Measurements from ENCODE around the gene CD164L2.

CD164L2 gene

DNA sequence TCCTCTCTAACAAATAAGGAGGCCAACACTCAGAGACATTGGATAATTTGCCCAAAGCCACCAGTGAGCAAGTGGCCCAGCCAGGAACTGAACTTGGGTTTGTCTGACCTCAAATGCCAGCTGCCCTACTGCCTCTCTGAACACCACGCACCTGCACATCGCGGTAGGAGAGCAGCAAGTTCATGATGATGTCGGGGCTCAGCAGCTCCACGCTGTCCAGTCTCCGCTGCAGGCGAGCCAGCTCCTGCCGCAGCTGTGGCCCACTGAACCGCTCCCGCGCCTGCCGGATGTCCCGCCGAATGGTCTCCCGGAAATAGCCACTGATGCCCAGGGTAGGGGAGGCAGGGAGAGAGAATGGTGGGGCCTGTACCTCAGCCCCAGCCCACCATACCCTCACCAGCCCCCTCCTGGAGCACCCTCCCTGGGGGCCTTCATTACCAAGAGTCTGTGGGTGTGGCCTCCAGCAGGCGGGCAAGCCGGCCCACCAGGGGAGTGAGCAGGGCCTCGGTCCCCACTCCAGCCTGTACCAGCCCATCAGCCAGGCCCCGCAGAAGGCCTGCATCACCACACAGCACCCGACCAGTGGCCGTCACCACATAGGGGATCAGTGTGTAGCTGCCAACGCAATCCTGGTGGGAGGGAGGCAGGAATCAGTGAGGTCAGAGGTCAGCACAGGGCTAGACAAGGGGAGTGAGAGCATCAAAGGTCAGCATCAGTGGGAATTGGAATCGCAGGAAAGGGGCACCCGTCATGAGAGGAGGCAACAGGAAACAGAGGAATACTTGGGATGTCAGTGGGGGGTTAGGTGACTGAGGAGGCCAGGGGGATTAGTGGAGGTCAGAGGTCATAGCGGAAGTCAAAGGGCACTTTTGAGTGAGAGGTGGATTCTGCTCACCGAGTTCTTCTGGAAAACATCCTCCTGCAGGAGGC, 19.1 kb downstream of the CD164L2 start:
- DNase-seq (ENCODE audit: low read depth) = no peak

DNA sequence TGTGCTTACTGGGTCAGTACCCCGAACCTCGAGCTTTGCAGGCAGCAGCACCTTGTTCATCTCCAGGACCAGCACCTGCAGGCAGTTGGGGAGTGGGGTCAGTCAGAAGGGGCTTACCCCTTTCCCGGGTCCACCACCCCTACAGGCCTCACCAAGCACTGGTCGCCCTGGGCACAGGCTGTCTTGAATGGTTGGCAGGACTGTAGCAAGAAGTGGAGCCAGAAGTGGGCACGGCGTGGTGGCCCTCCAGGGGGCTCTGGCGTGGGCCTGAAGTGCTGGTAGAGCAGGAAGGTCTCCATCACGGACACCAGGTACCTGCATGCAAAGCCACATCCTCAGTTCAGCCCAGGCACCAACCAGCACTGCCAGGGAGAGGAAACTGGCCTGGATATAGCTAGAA, 21.6 kb downstream of the CD164L2 start:
- no peak for DNase-seq (ENCODE audit: low read depth)

DNA sequence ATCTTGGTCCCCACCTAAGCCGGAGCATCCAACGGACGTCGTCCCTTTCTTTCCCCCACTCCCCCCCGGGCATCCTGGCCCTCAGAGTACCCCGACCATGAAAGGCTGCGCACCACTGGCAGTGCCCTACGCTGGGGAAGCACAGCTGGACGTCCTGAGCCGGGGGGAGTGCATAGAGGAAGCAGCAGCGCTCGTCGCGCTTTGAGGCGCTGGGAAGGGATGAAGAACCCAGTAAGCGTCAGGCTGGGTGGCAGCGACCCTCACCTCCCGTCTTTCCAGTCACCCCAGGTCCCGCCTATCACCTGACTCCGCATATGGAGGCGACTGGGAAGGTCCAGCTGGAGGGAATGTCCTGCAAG, 22.1 kb downstream of the CD164L2 start:
- no peak for DNase-seq (ENCODE audit: low read depth)

DNA sequence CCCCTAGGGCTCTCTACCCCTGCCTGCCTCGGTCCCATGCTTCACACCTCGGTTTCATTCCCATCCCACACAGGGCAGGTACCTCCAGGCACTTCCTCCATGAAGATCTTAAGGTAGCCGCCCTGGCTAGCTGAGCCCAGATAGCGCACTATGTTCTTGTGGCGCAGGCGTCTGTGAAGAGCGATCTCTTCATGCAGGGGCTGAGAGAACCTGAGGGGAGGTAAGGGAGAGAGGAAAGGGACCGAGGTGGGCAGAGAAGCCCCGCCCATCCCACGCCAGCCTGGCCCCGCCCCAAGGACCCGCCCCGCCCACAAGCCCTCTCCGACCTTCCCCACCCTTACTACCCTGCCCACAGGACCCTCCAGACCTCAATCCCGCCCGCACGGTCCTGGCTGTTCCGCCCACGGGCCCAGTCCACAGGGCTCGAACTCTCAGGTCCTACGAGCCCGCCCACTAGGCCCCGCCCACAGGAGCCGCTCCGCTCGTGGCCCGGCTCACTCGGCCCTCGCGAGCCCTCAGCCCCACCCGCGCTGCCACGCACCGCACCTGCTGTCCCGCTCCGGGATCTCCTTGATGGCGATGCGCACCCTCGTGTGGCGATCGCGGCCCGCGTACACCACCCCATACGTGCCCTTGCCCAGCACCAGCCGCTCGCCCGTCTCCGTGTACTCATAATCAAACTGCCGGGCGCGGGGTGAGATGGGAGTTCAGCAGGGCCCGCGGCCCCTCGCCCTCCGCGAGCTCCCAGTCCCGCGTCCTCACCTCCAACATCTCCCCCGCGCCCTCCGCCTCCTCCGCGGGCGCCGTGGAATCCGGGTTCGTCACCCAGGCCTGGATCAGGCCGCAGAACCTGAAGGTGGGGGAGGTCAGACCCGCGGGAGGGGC, 22.7 kb downstream of the CD164L2 start:
- DNase-seq (ENCODE audit: low read depth) = no peak

DNA sequence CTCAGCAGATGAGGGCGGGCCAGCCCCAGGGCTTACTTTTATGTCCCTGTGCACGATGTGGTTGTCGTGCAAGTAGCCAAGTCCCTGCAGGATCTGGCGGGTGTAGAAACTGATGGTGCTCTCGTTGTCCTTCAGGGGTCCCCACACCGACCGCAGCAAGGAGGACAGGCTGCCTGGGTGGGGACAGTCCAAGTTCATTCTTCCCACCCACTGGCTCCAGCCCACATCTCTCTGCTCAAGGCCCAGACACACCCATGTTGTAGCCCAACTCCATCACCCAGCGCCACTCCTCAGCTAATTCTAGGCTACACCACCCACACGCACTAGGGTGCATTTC, 23.3 kb downstream of the CD164L2 start:
- DNase-seq (ENCODE audit: low read depth) = no peak

DNA sequence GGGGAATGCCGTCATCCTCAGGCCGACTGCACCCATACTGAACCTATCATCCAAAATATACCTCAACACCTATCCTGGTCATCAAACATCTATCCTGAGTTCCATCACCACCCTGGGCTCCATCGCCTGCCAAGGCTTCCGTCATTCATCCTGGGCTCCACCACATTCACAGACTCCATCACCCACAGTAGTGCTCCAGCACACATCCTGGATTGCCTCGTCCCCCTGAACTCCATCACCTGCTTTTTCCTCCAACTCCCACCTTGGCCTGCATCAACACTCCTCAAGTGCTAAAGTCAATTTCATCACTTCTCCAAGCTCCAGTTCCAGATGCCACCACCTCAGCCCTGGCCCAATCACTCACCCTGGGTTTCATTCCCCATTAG, 24.2 kb downstream of the CD164L2 start:
- DNase-seq (ENCODE audit: low read depth) = no peak

DNA sequence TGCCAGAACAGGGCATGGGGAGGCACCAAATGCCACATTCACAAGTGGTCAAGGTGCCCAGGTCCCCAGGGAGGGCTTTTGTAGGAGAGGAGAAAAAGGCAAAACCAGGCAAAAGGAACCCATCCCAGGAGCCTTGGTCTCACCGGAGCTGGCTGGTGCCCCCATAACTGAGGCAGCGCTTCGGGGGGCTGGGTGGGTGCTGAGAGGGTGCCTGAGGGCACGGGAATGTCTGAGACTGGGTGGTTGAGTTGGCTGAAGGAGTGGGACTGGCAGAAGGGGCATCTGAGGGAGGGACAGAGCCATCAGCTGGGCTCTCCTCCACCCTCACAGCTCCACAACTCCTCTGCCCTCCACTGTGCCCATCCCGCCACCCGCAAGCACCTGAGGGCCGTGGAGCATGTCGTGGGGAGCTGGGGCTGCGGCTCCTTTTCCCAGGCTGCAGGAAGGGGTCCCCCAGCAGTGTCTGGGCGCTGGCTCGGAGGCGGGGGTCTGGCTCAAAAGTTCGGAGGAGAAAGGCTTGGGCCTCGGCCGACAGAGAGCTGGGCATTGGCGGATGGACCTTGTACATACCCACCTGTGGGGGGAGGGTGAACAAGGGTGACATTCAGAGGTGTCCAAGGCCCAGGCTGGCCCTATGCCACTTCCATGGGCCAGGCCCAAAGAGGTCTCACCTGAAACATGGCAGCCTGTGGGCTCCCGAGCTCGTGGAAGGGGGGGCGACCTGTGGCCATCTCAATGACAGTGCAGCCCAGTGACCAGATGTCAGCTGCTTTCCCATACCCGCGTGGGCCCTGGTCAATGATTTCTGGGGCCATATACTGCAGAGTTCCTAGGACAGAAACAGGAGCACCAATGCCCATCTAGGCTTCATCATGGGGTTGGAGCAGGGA, 24.9 kb downstream of the CD164L2 start:
- no peak for DNase-seq (ENCODE audit: low read depth)

DNA sequence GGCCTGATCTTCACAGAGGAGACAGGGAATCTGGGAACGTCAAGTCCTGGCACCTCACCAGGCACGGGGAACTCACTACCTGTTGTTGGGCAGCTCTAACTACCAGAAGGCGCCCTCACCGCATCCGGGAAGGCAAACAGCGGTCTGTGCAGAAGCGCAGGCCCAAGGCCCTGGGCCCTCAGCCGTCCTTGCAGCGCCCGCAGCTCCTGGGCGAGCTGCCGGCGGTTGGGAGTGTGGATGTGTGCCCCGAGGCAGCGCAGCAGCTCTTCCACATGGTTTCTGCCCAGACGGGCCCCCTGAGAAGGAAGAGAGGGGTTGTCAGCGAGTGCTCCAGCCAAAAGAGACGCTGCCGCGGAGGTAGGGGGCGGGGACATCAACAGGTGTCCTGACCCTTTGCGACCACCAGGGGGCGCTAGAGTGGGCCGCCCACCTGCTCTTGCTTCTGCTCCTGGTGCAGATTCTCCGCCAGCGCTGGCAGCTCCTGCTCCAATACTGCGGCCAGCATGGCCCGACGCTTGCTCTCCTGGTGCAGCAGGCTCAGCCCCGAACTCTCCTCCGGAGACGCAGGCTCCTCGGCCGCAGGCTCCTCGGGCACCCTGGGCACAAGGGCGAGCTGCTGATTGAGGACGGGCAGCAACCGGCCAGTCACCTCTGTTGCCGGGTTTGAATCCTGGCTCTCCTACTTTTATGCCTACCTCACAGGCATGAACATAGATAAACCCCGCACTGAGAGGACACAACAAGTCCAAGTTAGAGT, 25.7 kb downstream of the CD164L2 start:
- peak; percentile 75 for DNase-seq (ENCODE audit: low read depth)

DNA sequence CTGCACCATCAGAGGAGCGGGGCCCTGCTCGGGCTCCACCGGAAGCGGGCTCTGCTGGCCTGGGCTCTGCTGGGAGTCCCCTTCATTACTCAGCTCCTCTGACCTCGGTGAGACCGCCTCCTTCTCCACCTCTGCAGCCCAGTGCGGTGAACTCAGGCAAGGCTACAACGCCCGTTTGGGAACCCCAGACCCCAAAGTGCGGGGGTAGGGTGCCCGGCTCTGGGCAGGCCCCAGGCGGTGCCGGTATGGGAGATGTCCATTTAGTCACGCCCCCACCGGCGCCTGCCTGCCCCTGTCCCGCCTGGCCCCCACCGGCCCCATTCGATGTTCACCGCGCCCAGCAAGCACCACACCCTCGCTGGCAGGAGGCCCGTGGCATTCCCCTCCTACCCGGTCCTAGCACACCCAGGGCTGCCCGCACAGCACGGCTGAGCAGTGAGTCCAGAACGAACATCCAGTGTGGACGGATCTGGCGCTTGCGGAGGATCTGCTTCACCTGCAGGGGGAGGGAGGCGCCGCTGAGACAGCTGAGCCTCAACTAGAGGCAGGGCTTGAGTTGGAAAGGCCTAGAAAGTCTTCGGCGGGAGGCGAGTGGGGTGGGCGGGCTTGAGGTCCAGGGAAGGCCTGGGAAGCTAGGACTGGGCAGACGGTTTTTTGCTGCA, 26.4 kb downstream of the CD164L2 start:
- no peak for DNase-seq (ENCODE audit: low read depth)

DNA sequence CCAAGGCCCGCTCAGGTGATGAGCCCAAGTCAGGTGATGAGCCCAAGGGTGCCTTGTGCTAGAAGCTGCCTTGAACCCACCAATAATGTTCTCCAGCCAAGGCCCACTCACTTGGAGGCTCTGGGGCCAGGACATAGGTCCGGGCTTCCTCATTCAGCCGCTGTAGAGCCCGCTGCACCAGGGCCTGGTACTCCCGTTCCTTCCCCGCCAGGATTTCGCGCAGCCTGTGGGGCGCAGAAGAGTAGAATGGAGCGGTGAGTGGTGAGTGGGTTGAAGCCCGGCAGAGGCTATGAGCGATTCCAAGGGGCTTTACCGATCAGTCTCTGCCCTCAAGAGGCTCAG, 26.9 kb downstream of the CD164L2 start:
- DNase-seq (ENCODE audit: low read depth) = no peak

DNA sequence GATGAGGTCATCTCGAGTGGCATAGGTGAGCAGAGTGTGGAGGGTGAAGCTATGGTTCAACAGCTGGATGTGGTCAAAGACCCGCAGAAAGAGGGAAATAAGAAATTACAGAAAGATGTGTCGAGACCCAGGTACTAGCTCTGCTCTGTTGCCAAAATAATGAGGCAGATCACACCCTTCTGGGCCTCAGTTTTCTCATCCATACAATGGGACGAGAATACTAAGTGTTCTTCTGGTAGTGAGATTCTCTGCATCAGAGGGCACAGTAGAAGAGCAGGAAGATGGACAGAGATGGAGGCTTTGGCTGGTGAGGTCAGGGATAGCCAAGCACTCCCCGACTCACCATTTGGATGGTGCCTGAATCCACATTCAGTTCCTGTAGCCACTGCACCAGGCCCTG, 27.4 kb downstream of the CD164L2 start:
- no peak for DNase-seq (ENCODE audit: low read depth)

DNA sequence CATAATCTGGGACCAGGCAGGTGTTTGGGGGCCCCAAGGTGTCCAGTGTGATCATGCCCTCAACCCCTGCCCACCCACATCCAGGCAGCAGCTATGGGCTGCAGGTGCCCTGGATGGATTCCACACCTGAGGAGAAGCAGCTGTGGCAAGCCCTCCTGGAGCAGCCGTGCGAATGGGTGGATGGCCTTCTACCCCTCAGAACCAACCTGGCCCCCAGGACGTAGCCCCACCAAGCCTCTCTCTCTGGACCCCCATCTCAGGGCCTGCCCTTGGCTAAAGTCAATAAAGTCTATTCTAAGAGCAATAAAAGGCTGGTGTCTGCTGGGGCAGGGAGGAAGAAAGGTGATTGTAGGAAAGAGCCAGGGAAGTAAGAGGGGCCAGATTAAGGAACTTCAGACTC, 29.5 kb downstream of the CD164L2 start:
- no peak for DNase-seq (ENCODE audit: low read depth)

DNA sequence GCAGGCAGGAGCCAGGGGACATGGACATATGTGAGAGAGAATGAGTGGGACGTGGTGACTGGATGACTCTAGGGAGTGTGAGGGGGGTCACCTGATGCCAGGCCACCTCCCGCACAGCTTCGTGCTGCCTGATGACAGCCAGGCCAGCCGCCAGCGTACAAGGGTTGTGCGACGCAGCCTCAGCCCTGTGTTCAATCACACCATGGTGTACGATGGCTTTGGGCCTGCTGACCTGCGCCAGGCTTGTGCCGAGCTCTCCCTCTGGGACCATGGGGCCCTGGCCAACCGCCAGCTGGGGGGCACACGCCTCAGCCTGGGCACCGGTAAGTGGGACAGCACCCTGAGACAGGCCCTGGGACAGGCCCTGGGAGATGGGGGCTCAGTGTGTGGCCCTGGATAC, 30.0 kb downstream of the CD164L2 start:
- no peak for DNase-seq (ENCODE audit: low read depth)

DNA sequence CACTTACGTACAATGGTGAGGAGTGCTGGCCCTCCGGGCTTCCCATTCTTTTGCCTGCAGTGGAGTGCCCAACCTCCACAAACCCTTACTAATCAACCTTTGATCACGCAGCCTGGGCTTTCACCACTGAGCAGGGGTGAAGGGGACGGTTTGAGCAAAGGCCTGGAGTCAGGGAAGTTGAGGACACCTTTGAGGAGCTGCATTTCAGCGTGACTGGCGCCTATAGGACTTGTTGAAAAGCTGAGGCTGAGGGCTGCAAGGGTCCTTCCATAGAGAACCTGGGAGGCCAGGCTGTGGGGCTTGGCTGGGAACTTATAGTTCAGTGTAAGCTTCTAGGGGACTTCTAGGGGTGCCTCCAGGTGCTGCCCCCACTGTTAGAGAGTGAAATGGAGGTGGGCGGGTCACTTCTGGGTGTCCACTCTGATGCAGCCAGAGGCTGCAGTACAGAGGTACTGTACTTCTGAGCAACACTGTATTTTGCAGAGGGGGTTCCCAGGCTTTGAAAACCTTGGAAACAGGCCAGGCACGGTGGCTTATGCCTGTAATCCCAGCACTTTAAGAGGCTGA, 31.5 kb downstream of the CD164L2 start:
- no peak for DNase-seq (ENCODE audit: low read depth)

DNA sequence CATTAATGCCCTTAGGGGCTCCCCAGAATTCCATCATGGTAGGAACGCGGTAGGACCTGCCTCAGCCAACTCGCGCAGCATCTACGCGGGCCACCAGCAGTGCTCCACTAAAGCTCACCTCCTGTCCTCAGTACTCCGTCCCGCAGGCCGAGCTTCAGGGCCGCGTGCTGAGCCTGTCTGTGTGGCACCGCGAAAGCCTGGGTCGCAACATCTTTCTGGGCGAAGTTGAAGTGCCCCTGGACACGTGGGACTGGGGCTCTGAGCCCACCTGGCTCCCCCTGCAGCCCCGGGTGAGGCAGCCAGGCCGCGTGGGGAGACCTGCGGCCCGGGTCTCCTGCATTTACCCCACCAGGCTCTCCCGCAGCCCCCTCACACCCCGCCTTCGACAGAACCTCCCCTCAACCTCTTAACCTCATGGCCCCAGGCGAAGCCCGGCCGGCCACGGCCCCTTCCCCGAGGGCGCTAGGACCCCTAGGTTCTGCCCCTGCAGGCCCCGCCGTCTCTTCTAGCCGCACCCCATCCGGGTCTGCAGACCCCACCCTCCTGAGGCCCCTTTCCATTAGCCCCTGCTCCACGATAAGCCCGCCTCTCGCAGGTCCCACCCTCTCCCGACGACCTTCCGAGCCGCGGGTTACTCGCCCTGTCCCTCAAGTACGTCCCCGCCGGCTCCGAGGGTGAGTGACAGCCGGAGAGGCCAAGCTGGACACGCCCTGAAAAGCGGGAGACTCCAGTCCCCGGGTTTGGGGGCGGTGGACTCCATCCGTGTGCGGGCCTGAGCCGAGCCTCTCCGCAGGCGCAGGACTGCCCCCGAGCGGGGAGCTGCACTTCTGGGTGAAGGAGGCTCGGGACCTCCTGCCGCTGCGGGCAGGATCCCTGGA, 32.2 kb downstream of the CD164L2 start:
- DNase-seq (ENCODE audit: low read depth) = no peak

DNA sequence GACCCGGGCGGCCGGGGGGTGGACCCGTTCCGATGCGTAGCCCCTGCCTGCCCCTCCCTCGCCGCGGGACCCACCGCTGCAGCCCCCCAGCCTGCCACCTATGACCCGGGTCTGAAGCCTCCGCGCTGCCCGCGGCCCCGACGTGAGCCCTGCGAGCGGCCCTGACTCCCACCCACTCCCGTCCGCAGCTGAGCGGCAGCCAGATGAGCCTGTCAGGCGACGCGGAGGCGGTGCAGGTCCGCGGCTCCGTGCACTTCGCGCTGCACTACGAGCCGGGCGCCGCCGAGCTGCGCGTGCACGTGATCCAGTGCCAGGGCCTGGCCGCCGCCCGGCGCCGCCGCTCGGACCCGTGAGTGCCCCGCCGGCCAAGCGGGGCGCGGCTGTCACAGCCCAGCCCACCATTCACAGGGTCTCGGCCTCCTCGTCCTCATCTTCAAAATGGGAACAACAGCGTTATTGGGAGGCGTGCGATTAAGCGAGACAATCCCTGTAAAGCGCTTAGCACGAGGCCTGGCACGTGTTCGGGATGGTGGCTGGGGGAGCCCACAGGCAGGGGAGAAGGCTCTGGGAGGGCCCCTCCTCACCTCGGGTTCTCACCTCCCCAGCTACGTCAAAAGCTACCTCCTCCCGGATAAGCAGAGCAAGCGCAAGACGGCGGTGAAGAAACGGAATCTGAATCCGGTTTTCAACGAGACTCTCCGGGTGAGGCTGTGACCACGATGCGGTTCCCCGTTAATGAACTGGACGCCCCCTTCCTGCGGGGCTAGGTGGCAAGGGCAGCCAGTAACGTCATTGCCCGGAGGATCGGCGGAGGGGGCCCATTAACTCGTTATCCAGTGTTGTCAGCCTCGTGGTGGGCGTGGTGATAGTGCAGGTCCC, 33.1 kb downstream of the CD164L2 start:
- DNase-seq (ENCODE audit: low read depth) = no peak

DNA sequence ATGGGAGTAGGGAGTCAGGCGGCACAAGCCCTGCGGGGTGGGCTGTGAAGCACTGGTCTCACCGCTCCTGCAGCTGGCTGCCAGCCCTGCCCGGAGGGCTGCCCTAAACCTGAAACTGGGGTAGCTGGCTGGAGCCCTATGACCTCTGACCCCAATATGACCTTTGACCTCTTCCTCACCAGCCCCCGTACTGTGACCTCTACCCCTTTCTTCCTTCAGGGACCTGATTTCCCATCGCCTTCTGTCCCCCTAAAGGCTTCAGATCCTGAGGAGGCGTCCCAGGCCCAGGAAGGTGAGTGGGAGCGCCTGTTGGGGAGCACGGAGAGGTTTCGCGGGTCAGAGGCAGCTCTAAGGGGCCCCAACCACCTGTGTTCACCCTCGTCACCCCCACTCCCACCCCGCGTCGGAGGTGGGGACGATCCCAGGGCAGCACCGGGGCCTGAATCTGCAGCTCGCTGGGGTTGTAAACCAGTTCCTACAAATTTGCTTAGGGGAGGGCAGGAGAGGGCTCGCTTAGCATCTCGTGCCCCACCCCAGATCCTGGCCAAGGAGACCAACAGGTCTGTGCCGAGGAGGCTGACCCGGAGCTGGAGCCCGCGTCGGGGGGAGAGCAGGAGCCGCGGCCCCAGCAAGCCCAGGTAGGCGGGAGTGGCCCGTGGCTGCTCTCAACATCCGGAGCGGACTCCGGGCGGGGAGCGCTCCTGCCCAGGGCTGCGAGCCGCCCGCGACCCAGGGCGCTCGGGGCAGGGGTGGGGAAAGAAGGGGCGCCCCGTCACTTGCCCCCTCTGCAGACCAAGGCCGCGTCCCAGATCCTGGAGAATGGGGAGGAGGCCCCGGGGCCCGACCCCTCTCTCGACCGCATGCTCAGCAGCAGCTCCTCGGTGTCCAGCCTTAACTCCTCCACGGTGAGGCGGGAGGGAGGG, 34.0 kb downstream of the CD164L2 start:
- no peak for DNase-seq (ENCODE audit: low read depth)
